ENCODE measurements around the gene KAZN. TPM values are rescaled to one million over a fixed set of nuclear protein-coding genes. Genes with fewer than 3 reads are reported as not detected.

The KAZN gene
- total and polyA plus RNA-seq, 2 of the 8 experiments (the other 6 are each of a cell fraction or from before 2014, with no cell fraction given), result 3.7 to 11.8 TPM

GRCh38 chr1:14576155-14576554 is 22.3 kb upstream of the KAZN start:
- Histone ChIP-seq H3K79me1 (ENCODE audit: low read depth, low read length) (no peaks in the 10 kb centered on the region), H3K27ac (ENCODE audit: low read depth, low read length) (no peak overlapping the region), H3K23ac (ENCODE audit: insufficient read length) (no peak overlapping the region), H4K91ac (replicated peaks; ENCODE audit: insufficient read length, low read length) (no peak overlapping the region), H3K18ac (ENCODE audit: extremely low read depth, low read length) (no peak overlapping the region), H2BK120ac (replicated peaks; ENCODE audit: low read depth, low read length) (no peak overlapping the region), H2AK5ac (ENCODE audit: low read depth, low read length) (no peak overlapping the region), H4K20me1 (replicated peaks in 1 of 2; ENCODE audit: control insufficient read depth in 1 of 2, insufficient read depth in 2 of 2, low read length in 2 of 2) (peaks cover 0 to 2% of the 10 kb centered on the region in 2 experiments), H3K4me1 (replicated peaks in 1 of 4; ENCODE audit: control insufficient read depth in 3 of 4, insufficient read depth in 4 of 4, low read length in 3 of 4) (peaks cover 0 to 4% (median 0%) of the 10 kb centered on the region in 4 experiments; a peak in 2 of 7 replicates), H3K9ac (replicated peaks in 1 of 4; ENCODE audit: extremely low read depth in 1 of 4, low read depth in 3 of 4, low read length in 3 of 4) (no peak overlapping the region), H3K36me3 (ENCODE audit: control insufficient read depth in 2 of 4, insufficient read depth in 4 of 4, low read length in 3 of 4) (no peaks in the 10 kb centered on the region), H3K79me2 (ENCODE audit: control insufficient read depth in 1 of 2, insufficient read depth in 2 of 2, low read length in 2 of 2) (no peaks in the 10 kb centered on the region), H3K9me3 (ENCODE audit: insufficient read depth in 2 of 2, low read depth in 1 of 2, low read length in 1 of 2) (no peaks in the 10 kb centered on the region), H3K4ac (replicated peaks; ENCODE audit: insufficient read length, low read depth, low read length) (no peak overlapping the region), H2BK20ac (ENCODE audit: low read length) (no peak overlapping the region), H3K14ac (ENCODE audit: insufficient read length) (no peak overlapping the region), H3K4me2 (ENCODE audit: insufficient read depth in 1 of 2, low read depth in 2 of 2, low read length in 2 of 2) (no peak overlapping the region), H2BK5ac (ENCODE audit: low read depth, low read length) (no peak overlapping the region), H4K8ac (ENCODE audit: extremely low read depth, insufficient read depth, low read length) (no peak overlapping the region), H2BK15ac (ENCODE audit: low read length) (no peak overlapping the region), H3K27me3 (replicated peaks in 1 of 4; ENCODE audit: control insufficient read depth in 3 of 4, extremely low read depth in 1 of 4, insufficient read depth in 3 of 4, low read length in 3 of 4) (no peaks in the 10 kb centered on the region; a peak in 1 of 7 replicates), H3K56ac (replicated peaks; ENCODE audit: insufficient read length, low read depth, low read length) (peak overlapping the region; percentile 24), H2BK12ac (ENCODE audit: low read depth, low read length) (no peak overlapping the region), H3K23me2 (ENCODE audit: low read depth, low read length) (peaks cover 3% of the 10 kb centered on the region; the same call in 1 of the 2 replicates), H3K4me3 (ENCODE audit: extremely low read depth in 1 of 4, insufficient read depth in 2 of 4, low read depth in 3 of 4, low read length in 4 of 4) (no peak overlapping the region), H4K5ac (ENCODE audit: insufficient read length, low read depth, low read length) (no peak overlapping the region), H2AFZ (ENCODE audit: low read length) (no peak overlapping the region)
- no peak for FAIRE-seq
- TF ChIP-seq, protein P1, sequence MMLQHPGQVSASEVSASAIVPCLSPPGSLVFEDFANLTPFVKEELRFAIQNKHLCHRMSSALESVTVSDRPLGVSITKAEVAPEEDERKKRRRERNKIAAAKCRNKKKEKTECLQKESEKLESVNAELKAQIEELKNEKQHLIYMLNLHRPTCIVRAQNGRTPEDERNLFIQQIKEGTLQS (IDR thresholded peaks at IDR 0.05; ENCODE audit: insufficient read depth, low read depth, low read length), result no peak
- TF ChIP-seq KDM1A (IDR thresholded peaks at IDR 0.05; ENCODE audit: borderline replicate concordance, low read length) (no peak), YY1 (IDR thresholded peaks at IDR 0.05; ENCODE audit: low read depth, low read length) (no peak), ATF2 (IDR thresholded peaks at IDR 0.05; ENCODE audit: low read length) (no peak), BCL11A (IDR thresholded peaks at IDR 0.05; ENCODE audit: low read depth in 2 of 2, low read length in 2 of 2) (no peak), TCF12 (IDR thresholded peaks at IDR 0.05; ENCODE audit: low read depth, low read length) (no peak), RBBP5 (IDR thresholded peaks at IDR 0.05; ENCODE audit: borderline replicate concordance, low read depth, low read length) (no peak), POU5F1 (IDR thresholded peaks at IDR 0.05; ENCODE audit: low read depth, low read length) (no peak), SAP30 (IDR thresholded peaks at IDR 0.05; ENCODE audit: insufficient read depth, insufficient replicate concordance, low read length) (no peak)
- no peak for DNase-seq (ENCODE audit: low read depth in 1 of 2, low spot score in 2 of 2)
- WGBS, 2 experiments (ENCODE audit: extremely low coverage in 1 of 2, insufficient coverage in 1 of 2, insufficient read length in 1 of 2, insufficient replicate concordance in 2 of 2, low coverage in 1 of 2, low lambda C conversion rate in 2 of 2, missing lambda C conversion rate in 1 of 2), result 89% methylated on average over 2 of the region's 2 CpGs; no CpG with 5 or more reads in 1 of the 2 experiments
- ChIA-PET POLR2A (ENCODE audit: partially characterized antibody) (no interaction called here), CTCF (ENCODE audit: partially characterized antibody) (no interaction called here)
